Mucosa of descending colon (tissue), 3 donors: ENCODE measurements around the gene RIN1. TPM values are rescaled to one million over a fixed set of nuclear protein-coding genes. Genes with fewer than 3 reads are reported as not detected.
A peak's percentile ranks its signal among the peaks of the same experiment; 100 is the strongest.
"Not testable (repeated sequence)": the region's sequence is repeated elsewhere in the genome, so short reads cannot be mapped to it uniquely, and the experiment has no call there.

Experiments
- ATAC-seq: fragments of 200-7000 bp; cut with Tn5 transposase; one replicate; pipeline ENCODE4 v1.9.1; 2020; ENCODE audit warnings: mild to moderate bottlenecking, moderate library complexity
- DNase-seq, 3 donors: peaks; one replicate each; pipeline ENCODE4 v3.0.0-alpha.2; 2020
- H3K36me3 ChIP-seq: fragments of 200-600 bp; one replicate; pipeline ENCODE4 v1.8.0; 2021; ENCODE audit warnings: low read depth, mild to moderate bottlenecking
- H3K4me1 ChIP-seq: fragments of 200-600 bp; one replicate; pipeline ENCODE4 v1.8.0; 2021; ENCODE audit warnings: low read depth, mild to moderate bottlenecking
- H3K4me3 ChIP-seq: fragments of 200-600 bp; one replicate; pipeline ENCODE4 v1.8.0; 2021; ENCODE audit warnings: mild to moderate bottlenecking
- H3K9me3 ChIP-seq: fragments of 200-600 bp; one replicate; pipeline ENCODE4 v1.8.0; 2021; ENCODE audit warnings: mild to moderate bottlenecking
- intact Hi-C, 2 donors: fragments of 100-400 bp; cut with DNase I in 1 of 2; cut with micrococcal nuclease in 1 of 2; formaldehyde crosslinking; loops; one replicate each; pipeline versions ENCODE4 v1.11.0 to v1.11.1; 2022; cut with DNase I, micrococcal nuclease
- total RNA-seq, 3 donors: library from RNA; stranded (reverse); fragmentation: NEBNext Ultra II Directional in 2 of 3; extraction: Animal tissue kit (Norgen Biotek cat#: 25700) in 2 of 3; gene quantifications; one replicate each; pipeline versions ENCODE4 v1.2.1 to v1.2.4, GENCODE V29; 2021 to 2023
- TF ChIP-seq, protein P1 (sequence below): fragments of 200-600 bp; IDR thresholded peaks from one replicate; pipeline ENCODE4 v1.8.0; 2022; ENCODE audit warnings: antibody characterized with exemption, mild to moderate bottlenecking
- donor health status: DM: no; HTN: no; CAD: no; lungs with moderate emphysema.
- donor health status: DM: no; HTN: no; CAD: no.
- donor health status: DM: no; HTN: yes; CAD: no.

The RIN1 gene
- total RNA-seq, 3 donors from 2014 or later = 5.2 to 12.7 (median 9.5) TPM

DNA sequence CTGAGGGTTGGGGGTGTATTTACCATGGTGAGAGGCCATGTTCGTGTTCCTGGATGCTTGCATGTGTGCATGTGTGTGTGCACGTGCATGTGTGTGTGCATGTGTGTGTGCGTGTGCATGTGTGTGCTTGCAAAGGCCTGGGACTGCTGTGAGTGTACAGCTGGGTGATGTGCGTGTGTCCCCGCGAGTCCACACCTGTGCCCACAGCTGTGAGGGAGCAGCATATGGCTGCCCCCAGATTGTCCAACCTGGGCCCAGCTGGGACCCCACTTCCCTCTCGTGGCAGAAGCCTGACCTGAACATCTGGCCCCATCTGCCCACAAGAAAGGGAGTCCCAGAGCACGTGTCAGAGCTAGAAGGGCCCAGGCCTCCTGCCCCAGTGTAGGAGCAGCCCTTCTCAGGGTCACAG lies 11.0 kb downstream of the RIN1 start:
- TF ChIP-seq, protein P1, sequence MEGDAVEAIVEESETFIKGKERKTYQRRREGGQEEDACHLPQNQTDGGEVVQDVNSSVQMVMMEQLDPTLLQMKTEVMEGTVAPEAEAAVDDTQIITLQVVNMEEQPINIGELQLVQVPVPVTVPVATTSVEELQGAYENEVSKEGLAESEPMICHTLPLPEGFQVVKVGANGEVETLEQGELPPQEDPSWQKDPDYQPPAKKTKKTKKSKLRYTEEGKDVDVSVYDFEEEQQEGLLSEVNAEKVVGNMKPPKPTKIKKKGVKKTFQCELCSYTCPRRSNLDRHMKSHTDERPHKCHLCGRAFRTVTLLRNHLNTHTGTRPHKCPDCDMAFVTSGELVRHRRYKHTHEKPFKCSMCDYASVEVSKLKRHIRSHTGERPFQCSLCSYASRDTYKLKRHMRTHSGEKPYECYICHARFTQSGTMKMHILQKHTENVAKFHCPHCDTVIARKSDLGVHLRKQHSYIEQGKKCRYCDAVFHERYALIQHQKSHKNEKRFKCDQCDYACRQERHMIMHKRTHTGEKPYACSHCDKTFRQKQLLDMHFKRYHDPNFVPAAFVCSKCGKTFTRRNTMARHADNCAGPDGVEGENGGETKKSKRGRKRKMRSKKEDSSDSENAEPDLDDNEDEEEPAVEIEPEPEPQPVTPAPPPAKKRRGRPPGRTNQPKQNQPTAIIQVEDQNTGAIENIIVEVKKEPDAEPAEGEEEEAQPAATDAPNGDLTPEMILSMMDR = no peak
- Histone ChIP-seq H3K36me3 (no peaks in the 10 kb centered on the region), H3K9me3 (no peaks in the 10 kb centered on the region), H3K4me1 (peaks cover 11% of the 10 kb centered on the region), H3K4me3 (no peak overlapping the region)
- DNase-seq (no peak), ATAC-seq (no peak)
- intact Hi-C loops = no loop called here

- TF ChIP-seq, protein P1 = no peak
- ATAC-seq (no peak), DNase-seq (no peak)
- H3K4me1 ChIP-seq = peaks cover 11% of the 10 kb centered on the region
- H3K9me3 ChIP-seq = no peaks in the 10 kb centered on the region
- intact Hi-C loops = no loop called here
- H3K36me3 ChIP-seq = no peaks in the 10 kb centered on the region
- H3K4me3 ChIP-seq = no peak overlapping the region
Measured at GRCh38 chr11:66324664-66325063, 11.6 kb downstream of the RIN1 start.

DNA sequence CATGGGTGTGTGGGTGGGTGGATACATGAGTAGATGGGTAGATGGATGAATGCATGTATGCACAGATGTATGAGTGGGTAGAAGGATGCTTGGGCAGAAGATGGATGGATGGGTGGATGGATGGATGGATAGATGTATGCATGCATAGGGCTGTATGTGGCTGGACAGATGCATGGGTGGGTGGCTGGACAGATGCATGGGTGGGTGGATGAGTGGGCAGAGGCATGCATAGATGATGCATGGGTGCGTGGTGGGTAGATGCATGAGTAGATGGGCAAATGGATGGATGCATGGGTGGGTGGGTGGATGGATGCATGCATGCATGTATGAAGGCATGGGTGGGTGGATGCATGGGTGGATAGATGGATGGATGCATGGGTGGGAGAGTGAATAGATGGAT lies 12.6 kb downstream of the RIN1 start:
- no peaks in the 10 kb centered on the region for H3K9me3 ChIP-seq
- ATAC-seq (no peak), DNase-seq (no peak)
- no peak overlapping the region for H3K4me3 ChIP-seq
- TF ChIP-seq, protein P1 = no peak
- H3K4me1 ChIP-seq = peaks cover 9% of the 10 kb centered on the region
- H3K36me3 ChIP-seq = no peaks in the 10 kb centered on the region
- intact Hi-C loops = no loop called here

- intact Hi-C loops = no loop called here
- DNase-seq = peak in 1 of 3 donors; percentile 64
- H3K4me1 ChIP-seq = peaks cover 6% of the 10 kb centered on the region
- H3K4me3 ChIP-seq = no peak overlapping the region
- TF ChIP-seq, protein P1 = no peak
- H3K9me3 ChIP-seq = no peaks in the 10 kb centered on the region
- no peaks in the 10 kb centered on the region for H3K36me3 ChIP-seq
- peak; percentile 6 for ATAC-seq
Measured at GRCh38 chr11:66322732-66323427, 13.4 kb downstream of the RIN1 start.

GRCh38 chr11:66321606-66322005 lies 14.6 kb downstream of the RIN1 start:
- intact Hi-C loops = no loop called here
- Histone ChIP-seq H3K36me3 (no peaks in the 10 kb centered on the region), H3K4me3 (no peak overlapping the region), H3K9me3 (no peaks in the 10 kb centered on the region), H3K4me1 (peaks cover 5% of the 10 kb centered on the region)
- TF ChIP-seq, protein P1 = no peak
- DNase-seq (no peak), ATAC-seq (no peak)

DNA sequence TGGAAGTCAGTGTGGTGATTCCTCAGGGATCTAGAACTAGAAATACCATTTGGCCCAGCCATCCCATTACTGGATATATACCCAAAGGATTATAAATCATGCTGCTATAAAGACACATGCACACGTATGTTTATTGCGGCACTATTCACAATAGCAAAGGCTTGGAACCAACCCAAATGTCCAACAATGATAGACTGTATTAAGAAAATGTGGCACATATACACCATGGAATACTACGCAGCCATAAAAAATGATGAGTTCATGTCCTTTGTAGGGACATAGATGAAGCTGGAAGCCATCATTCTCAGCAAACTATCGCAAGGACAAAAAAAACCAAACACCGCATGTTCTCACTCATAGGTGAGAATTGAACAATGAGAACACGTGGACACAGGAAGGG lies 15.5 kb downstream of the RIN1 start:
- ATAC-seq, H3K9me3 ChIP-seq, DNase-seq, intact Hi-C loops, H3K4me3 ChIP-seq, H3K4me1 ChIP-seq, H3K36me3 ChIP-seq: not testable (repeated sequence)

GRCh38 chr11:66320289-66320688 lies 15.9 kb downstream of the RIN1 start:
- H3K9me3 ChIP-seq, H3K4me3 ChIP-seq, DNase-seq, intact Hi-C loops, H3K36me3 ChIP-seq, H3K4me1 ChIP-seq, ATAC-seq: not testable (repeated sequence)
